ENCODE results near the gene STXBP3. TPM values are rescaled to one million over a fixed set of nuclear protein-coding genes. Genes with fewer than 3 reads are reported as not detected.

Gene STXBP3
- total and polyA plus RNA-seq, 4 donors: 10.9 to 33.0 (median 23.2) TPM

GRCh38 chr1:108824051-108824450 is 77.6 kb downstream of the STXBP3 start:
- peaks cover 0 to 2% (median 0%) of the 10 kb centered on the region in 4 donors for H3K9me3 ChIP-seq (ENCODE audit: control insufficient read depth in 4 of 4, low read length in 3 of 4)
- H3K4me3 ChIP-seq (ENCODE audit: low read depth in 1 of 3, low read length in 3 of 3): no peak overlapping the region
- no peak overlapping the region for H3K27ac ChIP-seq (ENCODE audit: low read depth in 1 of 2, low read length in 2 of 2)
- WGBS: 92% methylated on average over 3 of the region's 3 CpGs
- no peak overlapping the region for H3K9ac ChIP-seq (ENCODE audit: low read depth in 1 of 2, low read length in 2 of 2)
- H3K4me1 ChIP-seq (ENCODE audit: control insufficient read depth in 4 of 4, insufficient read depth in 4 of 4, low read length in 3 of 4): peaks cover 0 to 4% (median 0%) of the 10 kb centered on the region in 4 donors
- no peaks in the 10 kb centered on the region for H3K36me3 ChIP-seq (ENCODE audit: control insufficient read depth in 4 of 4, insufficient read depth in 3 of 4, low read depth in 1 of 4, low read length in 3 of 4)
- DNase-seq (ENCODE audit: low spot score): no peak
- no peak for TF ChIP-seq JUND (IDR thresholded peaks at IDR 0.05)
- TF ChIP-seq NR2F2 (IDR thresholded peaks at IDR 0.05): no peak
- no peak for TF ChIP-seq FOXA2 (IDR thresholded peaks at IDR 0.05)
- no peak for TF ChIP-seq REST (IDR thresholded peaks at IDR 0.05)
- TF ChIP-seq EGR1 (IDR thresholded peaks at IDR 0.05; ENCODE audit: low read depth in 2 of 2): no peak
- no peak for TF ChIP-seq RXRA (IDR thresholded peaks at IDR 0.05)
- TF ChIP-seq HNF4A (conservative IDR thresholded peaks at IDR 0.05): no peak
- TF ChIP-seq ZBTB33 (IDR thresholded peaks at IDR 0.05): no peak
- TF ChIP-seq FOXA1 (IDR thresholded peaks at IDR 0.05): no peak
- no peak for TF ChIP-seq RAD21 (IDR thresholded peaks at IDR 0.05)
- no peak for TF ChIP-seq SP1 (IDR thresholded peaks at IDR 0.05)
- TF ChIP-seq ATF3 (IDR thresholded peaks at IDR 0.05): no peak
- TF ChIP-seq MAX (IDR thresholded peaks at IDR 0.05): no peak
- no peak for TF ChIP-seq GABPA (IDR thresholded peaks at IDR 0.05 in 1 of 2, conservative IDR thresholded peaks at IDR 0.05 in 1 of 2)
- no peak for TF ChIP-seq HNF4G (IDR thresholded peaks at IDR 0.05)
- TF ChIP-seq YY1 (IDR thresholded peaks at IDR 0.05): no peak
- no peak for TF ChIP-seq TAF1 (conservative IDR thresholded peaks at IDR 0.05)
- no peak for TF ChIP-seq CTCF (IDR thresholded peaks at IDR 0.05; ENCODE audit: low read depth, low read length, missing input control)
- H3K27me3 ChIP-seq (ENCODE audit: control insufficient read depth in 4 of 4, insufficient read depth in 4 of 4, low read length in 3 of 4): no peaks in the 10 kb centered on the region

Data from liver (tissue), 9 donors.